GM18867 (cell line): ENCODE measurements around the gene TANC1.

Source experiments
- ATAC-seq: cut with Tn5 transposase; IDR thresholded peaks from one replicate; pipeline ENCODE4 v1.9.1; 2021; ENCODE audit warnings: mild to moderate bottlenecking, moderate library complexity; ENCODE audit not compliant: unreplicated experiment

The TANC1 gene

DNA sequence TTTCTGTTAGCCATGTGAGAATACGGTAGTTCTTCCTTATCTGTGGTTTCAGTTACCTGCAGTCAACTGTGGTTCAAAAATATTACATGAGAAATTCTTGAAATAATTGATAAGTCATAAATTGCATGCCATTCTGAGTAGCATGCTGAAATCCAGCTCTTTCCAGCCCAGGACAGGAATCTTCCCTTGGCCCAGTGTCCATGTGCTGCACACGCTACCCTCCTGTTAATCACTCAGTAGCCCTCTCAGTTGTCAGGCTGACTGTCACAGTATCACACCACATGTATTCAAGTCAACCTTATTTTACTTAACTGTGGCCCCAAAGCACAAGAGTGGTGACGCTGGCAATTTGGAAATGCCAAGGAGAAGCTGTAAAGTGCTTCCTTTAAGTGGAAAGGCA lies 141.1 kb downstream of the TANC1 start:
- ATAC-seq = no peak

DNA sequence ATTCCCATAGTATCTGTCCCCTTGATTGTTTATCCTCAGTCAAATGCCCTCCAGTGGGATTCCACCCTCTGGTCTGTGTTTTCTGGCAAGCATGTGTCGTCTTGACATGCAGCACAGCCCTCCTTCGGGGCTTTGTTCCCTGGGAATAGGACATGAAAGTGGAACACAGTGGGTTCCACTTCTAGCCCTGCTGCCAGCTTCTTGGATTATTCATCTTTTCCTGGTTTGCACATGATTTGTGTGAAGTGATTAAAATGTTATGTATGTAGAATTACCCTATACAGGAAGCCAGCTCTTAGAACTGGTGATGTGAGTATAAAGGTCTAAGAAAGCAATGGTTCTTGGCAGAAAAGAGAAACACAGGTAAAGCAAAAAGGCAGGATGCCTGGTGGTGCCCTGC lies 142.3 kb downstream of the TANC1 start:
- no peak for ATAC-seq

DNA sequence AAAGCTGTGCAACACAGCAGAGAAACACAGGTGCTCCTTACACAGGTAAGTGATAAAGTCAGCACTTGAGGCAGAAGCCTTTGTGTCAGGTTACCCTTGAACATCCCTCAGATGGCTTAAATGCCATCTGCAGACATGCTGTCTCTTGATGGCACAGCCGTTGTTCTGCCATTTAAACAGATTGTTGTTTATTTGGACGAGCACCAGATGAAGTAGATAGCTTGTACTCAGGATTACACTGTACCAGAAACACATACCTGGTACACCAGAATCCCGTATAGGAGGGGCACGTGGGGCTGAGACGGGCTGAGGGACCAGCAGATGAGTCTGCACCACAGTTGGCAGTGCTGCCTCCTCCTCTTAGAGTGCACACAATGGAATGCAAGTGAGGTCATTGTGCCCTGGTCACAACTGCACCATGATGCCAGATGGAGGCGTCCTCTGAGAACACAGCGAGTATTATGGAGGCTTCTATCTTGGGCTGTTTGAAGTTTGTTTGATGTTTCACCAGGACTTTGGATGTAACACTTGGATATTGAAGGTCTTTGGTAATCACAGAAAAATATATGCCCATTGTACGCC lies 143.0 kb downstream of the TANC1 start:
- ATAC-seq = no peak

DNA sequence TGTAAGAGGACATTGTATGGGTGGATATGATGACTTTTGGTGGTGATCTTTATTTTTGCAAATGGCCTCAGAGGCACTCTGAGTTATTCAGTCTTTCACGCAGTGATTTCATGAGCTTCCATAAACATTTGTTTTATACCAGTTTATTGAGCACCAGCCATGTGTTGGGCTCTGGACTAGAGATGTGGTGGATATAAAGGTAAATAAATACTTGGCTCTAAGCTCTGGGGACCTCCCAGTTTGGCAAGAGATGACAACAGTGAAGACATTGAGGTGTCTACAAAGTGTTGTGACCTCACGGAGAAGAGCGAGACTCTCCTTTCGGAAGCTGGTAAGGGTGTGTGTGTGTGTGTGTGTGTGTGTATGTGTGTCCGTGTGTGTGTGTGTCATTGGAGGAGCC lies 146.4 kb downstream of the TANC1 start:
- ATAC-seq = no peak

DNA sequence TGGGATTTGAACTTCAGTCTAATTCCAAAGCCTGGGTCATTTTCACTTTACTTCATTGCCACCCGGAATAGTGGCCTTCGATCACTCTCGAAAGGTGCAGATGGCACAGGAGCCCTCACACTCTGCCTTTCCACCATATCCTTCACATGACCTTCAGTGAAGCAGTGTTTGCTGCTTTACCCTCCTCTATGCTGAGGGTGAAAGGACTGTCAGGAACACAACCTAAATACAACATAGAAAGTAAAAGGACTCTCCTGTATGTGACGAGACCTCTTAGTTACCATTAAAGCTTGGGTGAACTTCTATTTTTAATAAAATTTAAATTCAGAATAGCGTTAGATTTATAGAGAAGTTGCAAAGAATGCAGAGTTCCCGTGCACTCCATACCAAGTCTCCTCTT lies 148.5 kb downstream of the TANC1 start:
- ATAC-seq = no peak

DNA sequence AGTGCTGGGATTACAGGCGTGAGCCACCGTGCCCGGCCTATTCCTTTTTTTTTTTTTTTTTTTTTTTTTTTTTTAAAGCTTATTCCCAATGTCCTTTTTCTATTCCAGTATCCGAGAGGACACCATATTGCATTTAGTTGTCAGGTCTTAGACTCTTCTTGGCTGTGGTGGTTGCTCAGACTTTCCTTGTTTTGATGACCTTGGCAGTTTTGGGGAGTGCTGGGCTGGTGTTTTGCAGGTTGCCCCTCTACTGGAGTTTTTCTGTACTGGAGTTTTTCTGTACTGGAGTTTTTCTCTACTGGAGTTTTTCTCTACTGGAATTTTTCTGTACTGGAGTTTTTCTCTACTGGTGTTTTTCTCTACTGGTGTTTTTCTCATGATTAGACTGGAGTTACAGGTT lies 149.2 kb downstream of the TANC1 start:
- ATAC-seq = no peak

DNA sequence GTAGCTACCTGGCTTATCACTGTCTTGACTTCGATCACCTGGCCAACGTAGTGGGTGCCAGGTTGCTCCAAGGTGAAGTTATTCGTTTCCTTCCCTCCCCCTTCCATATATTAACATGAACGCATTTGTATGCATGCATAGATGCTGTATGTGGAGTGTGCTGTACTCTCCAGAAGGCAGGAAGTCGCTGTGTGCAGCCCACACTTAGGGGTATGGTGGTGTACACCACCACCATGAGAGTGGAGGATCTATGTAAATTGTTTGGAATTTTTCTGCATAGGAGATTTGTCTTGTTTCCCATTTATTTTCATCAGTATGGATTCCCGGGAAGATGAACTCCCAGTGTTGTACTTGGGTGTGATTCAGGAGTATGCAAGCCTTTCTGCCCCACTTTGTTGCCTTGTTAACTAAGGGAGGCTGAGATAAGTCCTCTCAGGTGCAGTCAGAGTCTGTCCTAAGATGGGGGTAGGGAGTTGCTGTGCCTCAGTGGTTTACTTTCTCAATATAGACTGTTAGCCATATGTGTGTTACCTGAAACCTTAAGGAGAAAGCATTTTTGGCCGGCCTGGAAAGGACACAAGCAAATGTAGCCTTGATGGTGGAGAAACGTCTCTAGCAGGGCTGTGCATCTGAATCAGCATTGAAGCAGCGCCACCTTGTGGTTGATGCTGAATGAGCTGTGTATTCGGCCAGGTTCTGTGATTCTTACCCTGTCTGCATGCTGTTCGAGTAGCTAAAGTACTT lies 149.8 kb downstream of the TANC1 start:
- ATAC-seq = peak; percentile 90

DNA sequence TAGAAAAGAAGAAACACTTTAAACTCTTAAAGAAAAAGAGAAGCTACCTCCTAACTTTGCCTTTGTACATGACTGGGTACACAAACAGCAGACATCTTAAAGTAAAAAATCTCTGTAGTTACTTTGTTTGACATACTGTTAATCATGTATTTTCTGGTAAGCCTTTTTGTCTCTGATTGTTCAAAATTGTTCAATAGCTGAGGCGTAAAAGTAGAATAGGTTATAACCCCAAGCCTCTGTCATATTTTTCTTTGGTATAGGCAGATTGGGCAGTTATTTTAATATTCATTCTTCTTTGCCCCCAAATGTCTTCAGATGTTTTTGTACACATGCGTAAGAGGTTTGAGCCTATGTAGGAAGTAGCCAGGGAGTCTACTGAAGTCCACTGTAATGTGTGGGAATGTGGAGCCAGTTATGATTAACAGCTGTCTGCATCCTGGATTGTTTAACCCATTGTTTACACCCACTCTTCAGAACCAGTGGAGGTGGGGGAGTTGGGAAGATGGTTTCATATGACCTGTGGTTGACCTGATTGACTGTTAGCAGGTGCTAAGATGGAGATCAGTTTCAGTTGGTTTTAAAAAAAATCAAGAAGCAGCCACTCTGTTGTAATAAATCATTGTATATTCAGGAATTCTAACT lies 150.5 kb downstream of the TANC1 start:
- ATAC-seq = peak; percentile 13

DNA sequence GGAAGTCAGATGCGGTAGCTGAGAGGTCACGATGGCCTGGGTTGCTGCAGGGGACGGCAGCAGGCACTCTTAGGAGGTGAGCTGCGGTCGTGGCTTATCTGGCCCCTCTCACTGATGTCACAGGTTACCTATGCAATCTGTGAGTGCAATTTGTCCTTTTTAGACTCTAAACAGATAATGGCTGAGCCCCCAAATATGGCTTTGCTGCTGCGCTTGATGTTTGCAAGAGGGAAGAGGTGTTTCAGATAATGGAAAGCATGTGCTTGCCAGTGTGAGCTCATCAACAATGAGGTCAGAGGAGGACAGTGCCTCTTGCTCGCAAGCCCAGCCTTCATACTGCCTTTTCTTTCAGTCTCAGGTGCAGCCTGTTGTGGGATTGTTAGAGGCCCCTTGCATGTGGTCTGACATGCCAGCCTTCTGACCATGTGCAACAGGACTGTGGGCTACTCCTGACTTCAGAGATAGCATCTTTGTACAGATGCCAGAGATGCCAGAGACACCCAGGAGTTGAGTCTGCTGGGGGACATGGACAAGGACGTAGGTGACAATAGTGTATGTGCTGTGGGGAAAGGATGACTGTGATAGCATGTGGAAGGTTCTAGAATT lies 151.3 kb downstream of the TANC1 start:
- no peak for ATAC-seq

DNA sequence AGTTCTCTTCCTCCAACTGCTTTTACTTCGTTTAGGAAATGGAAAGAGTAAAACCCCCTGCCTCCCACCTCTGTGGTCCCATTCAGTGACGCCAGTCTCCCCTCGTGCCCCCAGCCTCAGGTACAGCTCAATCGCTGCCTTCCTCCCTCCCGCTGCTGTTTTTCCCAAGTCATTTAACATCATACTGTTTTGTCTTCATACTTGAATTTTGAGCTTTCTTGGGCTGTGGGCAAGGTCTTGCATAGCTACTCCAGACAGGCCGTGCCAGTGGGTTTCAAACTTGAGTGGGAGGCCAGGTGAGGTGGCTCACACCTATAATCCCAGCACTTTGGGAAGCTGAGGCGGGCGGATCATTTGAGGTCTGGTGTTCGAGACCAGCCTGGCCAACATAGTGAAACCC lies 155.3 kb downstream of the TANC1 start:
- ATAC-seq = no peak

DNA sequence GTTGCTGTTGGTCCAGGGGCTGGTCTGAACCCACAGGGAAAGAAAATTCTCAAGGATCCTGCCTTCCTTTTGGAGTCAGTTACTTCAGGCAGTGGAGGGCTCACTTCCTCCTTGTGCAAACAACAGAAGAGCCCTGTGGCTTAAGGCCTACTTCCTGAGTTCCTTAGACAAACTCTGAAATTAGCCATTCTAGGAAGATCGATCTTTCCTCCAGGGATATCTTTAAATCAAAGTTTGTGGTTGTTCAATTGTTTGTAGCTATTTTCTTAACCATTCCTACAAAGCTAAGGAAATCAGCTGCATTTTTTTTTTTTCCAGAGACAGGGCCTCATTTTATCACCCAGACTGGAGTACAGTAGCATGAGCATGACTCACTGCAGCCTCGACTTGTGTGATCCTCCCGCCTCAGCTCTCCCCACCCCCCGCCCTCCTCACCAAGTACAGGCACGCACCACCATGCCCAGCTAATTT lies 156.0 kb downstream of the TANC1 start:
- no peak for ATAC-seq

DNA sequence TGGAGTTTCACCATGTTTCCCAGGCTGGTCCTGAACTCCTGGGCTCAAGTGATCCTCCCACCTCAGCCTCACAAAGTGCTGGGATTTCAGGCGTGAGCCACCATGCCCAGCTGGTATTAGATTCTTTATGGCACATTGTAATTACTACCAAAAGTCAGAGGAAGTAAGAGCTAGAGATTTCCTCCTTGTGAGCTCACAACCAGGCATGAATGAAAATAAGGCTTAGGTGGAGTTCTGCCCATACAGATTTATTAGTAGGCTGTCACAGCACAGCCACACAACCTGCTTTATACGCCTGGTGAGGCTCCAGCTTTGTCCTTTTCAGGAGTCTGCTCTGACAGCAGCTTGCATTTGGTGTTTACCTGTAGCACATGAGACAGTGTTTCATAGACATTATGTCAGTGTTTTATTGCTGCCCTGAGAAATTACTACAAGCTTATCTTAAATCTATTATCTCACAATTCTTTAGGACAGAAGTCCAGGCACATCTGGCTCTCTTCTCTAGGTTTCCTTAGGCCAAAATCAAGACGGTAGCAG lies 156.6 kb downstream of the TANC1 start:
- no peak for ATAC-seq

DNA sequence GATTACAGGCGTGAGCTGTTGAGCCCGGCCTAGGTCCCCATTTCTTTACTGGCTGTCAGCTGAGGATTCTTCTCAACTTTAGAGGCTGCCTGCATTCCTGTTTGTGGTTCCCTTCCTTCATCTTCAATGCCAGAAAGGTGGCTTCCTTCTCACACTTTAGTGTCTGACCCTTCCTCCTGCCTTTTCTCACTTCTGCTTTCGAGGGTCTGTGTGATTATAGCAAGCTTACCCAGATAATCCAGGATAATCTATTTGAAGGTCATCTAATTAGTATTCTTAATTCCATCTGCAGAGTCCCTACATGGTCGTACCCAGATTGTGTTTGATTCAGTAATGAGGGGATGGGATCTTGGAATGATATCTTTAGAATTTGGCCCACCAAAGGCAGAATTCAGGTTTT lies 157.4 kb downstream of the TANC1 start:
- no peak for ATAC-seq

DNA sequence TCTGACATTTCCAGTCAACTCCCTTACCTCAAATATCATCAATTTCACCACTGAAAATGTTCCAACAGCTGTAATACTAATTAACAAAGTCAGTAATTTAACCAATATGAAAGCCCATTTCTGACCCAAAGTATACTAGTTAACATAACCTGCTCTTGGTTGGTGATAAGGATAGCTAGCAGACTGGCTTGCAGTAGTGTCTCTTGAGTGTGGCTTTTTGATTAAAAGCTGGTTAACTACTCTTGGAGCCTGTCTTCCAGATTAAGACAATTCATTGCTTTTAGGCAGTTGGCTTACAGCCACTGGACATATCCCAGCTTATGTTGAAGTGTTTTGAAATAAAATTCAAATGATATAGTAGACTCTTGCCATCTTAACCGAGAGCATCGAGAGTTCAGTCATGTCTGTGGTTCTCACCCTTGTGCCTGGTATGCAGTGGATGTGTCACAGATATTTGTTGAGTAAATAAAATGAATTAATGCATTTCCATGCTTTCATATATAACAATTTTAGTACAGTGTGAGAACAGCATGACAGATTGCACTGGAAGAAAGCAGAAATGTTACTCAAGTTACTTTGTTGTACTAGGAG lies 158.1 kb downstream of the TANC1 start:
- ATAC-seq = no peak

DNA sequence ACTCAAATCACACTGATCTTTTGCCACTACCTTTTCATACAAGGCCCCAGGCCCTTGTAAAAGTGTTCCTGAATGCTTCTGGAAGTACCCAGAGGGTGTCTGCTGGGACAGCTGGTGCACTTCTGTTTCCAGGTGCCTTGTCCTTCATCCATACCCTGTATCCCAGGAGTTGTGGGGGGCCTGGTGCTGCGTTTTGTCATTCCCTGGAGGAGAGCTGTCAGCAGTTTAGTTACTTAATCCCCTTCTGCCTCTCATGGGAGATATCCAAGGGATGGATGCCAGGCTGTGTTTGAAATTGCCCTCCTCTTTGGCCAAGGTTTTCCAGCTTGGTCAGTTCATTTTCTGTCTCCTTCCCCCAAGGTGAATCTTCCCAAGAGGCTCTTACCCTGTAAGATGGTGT lies 159.8 kb downstream of the TANC1 start:
- no peak for ATAC-seq

DNA sequence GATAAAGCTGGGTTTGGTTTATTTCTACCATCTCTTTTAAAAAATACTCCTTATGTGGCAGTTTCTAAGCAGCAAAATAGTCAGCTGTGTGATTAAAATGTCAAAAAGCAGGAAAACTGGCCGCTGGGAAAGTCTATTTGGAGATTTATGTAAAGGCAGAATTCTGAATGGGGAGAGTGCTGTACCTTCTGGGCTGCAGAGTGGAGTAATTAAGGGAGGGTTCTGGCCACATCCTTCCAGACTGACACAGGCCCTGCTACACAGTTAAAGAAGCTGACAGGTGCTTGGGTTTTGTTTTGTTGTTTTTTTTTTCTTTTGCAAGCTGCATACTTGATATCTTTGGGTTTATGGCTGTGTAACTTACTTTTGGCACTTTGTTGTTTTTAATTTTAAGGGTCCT lies 160.8 kb downstream of the TANC1 start:
- no peak for ATAC-seq

DNA sequence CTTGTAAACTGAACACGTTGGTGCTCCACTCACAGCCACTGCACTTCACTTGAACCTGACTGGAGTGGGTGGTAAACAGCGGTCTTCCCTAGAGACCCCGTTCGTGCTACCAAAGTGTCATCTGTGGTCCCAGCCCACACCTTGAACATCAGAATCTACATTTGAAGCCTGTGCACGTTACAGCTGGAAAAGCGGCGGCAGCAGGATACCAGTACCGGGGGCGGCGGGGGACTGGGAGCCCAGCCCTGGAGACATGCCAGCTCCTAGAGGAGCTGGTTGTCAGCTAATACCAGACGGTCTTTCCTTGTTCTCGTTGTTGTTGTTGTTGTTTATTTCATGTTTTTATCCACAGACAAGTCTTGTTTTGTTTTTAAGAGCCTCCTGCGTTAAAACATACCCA lies 161.4 kb downstream of the TANC1 start:
- no peak for ATAC-seq

DNA sequence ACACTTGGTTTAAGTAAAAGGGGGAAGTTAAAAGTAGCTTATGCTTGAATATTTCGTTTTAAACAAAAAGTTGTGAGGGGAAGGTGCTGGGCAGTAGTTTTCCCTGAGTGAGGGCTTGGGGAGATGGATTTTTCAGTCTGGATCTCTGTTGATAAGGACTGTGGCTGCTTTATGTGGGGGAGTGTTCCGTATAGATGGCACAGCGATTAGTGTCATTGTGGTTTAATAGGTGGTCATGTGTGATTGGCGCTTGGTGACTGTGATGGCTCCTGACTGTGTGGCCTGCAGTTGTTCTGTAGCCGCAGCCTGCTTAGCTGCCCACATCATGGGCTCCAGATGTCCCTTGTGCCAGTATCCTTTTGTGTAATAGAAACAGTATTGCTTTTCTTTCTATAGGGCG lies 161.9 kb downstream of the TANC1 start:
- ATAC-seq = no peak

DNA sequence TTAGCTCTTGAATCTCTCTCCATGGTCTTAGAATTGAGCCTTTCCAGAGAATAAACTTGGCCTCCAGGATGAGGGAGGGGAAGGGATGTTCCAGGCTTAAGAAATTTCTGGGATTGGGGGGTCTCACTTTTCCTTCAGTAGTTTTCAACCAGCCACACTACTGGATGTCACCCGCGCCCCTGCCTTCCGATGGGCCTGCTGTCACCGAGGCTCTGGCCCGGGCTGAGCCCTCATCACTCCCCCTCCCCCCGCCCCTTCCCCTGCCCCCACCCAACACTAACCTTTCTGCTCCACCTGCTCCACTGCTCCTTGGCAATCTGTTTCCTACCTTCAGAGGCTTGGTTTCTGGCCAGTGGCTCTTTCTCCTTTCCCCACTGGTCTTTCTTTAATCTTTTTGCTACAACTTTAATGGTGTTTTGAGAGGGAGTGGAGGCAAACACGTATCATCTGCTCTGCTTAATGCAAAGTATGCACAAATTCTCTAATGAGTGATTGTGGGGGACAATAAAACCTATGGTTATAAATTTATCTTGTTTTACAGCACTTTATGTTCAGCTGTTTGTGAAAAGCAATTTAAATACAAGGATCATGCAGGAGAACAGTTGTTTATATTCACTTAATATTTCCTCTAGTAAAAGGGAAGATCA lies 162.9 kb downstream of the TANC1 start:
- ATAC-seq = no peak

DNA sequence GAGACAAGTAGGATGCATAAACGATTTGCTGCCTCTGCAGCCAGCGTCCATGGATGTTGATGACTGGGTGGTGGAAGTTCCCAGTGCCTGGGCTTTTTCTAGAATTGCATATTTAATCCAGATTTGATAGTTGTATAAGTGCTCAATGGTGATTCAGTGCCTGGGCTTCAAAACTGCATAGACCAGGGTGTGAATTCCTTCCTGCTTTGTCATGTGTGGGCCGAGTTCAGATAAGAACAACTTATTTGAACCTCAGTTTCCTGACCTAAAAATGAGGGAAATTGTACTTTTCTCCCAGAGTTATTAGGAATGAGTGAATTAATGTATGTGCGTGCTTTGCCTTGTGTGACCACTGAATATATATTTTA lies 163.5 kb downstream of the TANC1 start:
- ATAC-seq = no peak

DNA sequence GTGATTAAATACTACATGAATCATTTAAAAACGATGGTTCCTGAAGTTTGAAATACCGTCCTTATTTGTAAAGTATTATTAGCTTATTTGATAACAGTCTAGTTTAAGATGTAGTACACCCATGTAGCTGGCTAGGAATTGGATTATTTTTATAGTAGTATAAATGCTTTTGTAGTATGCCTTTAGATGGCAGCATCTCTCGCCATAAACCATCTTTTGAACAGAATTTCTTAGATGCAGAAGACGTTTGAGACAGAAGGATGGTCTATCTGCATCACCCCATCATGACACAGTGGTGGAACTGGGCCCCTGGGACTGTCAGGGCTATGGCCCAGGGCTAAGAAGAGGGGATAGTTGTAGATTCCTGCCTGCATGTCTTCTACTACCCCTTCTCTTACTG lies 165.4 kb downstream of the TANC1 start:
- ATAC-seq = no peak
